Measurements from ENCODE around the gene USP17L10.
"Not testable (repeated sequence)": the region's sequence is repeated elsewhere in the genome, so short reads cannot be mapped to it uniquely, and the experiment has no call there.

GRCh38 chr4:9230249-9230648, 19.8 kb downstream of the USP17L10 start:
- TF ChIP-seq CTCF, POLR2A (IDR thresholded peaks at IDR 0.05): not testable (repeated sequence)

Measured in esophagus squamous epithelium (tissue), 4 donors.